ENCODE results near the gene HAO1.

DNA sequence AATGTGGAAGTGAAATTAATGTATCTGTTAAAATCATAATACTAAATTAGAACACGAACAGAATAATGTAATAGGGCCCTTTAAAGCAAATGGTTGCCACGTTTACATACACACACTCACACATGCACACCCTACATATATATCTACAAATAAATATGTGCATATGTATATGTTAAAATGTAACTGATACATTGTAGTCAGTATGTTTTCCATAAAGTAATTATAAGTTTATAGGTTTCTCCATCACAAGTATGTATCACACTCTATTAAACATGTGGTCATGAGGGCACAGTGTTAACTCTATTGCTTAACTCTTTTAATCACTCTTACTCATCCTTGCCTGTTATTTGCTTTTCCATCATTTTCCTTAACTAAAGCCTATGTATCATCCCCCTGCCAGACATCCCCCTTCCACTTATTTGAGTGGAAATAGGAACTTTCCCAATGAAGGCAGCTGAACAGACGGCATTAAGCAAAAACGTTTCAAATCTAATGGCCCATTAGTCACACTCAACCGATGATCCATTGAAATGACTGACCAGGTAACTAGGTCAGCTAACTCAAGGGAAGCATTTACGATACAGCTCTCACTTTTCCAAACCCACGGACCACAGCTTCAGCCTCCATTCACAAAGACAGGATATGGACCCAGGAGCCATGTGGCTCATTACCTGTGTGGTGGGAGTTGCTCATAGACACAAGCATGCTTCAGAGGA, 89.3 kb downstream of the HAO1 start:
- TF ChIP-seq, protein P1, sequence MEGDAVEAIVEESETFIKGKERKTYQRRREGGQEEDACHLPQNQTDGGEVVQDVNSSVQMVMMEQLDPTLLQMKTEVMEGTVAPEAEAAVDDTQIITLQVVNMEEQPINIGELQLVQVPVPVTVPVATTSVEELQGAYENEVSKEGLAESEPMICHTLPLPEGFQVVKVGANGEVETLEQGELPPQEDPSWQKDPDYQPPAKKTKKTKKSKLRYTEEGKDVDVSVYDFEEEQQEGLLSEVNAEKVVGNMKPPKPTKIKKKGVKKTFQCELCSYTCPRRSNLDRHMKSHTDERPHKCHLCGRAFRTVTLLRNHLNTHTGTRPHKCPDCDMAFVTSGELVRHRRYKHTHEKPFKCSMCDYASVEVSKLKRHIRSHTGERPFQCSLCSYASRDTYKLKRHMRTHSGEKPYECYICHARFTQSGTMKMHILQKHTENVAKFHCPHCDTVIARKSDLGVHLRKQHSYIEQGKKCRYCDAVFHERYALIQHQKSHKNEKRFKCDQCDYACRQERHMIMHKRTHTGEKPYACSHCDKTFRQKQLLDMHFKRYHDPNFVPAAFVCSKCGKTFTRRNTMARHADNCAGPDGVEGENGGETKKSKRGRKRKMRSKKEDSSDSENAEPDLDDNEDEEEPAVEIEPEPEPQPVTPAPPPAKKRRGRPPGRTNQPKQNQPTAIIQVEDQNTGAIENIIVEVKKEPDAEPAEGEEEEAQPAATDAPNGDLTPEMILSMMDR (optimal IDR thresholded peaks at IDR 0.05 in 1 of 3, IDR thresholded peaks at IDR 0.05 in 1 of 3, conservative IDR thresholded peaks at IDR 0.05 in 1 of 3; ENCODE audit: extremely low read depth in 1 of 3, insufficient read depth in 2 of 3, low read length in 3 of 3), result no peak
- no peak for TF ChIP-seq EZH2 (IDR thresholded peaks at IDR 0.05; ENCODE audit: low read length)
